ENCODE results near the gene ABI2. TPM values are rescaled to one million over a fixed set of nuclear protein-coding genes. Genes with fewer than 3 reads are reported as not detected.

Gene ABI2
- total and polyA plus RNA-seq, 4 donors = 11.7 to 68.1 (median 26.3) TPM

DNA sequence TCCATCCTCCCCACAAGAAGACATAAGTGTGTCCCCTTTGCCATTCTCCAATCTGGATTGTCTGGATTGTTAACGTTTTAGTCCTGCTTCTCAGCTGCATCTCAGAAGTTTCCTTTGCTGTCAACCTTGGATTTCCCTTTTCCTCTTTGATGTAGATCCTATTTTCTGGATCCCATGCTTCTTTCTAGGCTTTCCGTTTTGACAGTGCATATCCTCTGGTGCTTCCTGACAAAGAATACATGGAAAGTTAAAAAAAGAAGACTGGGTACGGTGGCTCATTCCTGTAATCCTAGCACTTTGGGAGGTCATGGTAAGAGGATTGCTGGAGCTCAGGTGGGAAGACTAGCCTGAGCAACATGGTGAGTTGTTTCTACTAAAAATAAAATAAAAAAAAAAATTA is 26.8 kb downstream of the ABI2 start:
- peaks cover 0 to 7% (median 4%) of the 10 kb centered on the region in 4 donors for H3K36me3 ChIP-seq (ENCODE audit: control insufficient read depth in 4 of 4, insufficient read depth in 4 of 4, low read length in 4 of 4)
- WGBS, 2 donors = 68 to 79% methylated on average over 3 of the region's 3 CpGs
- peaks cover 0 to 7% (median 0%) of the 10 kb centered on the region in 5 donors for H3K4me1 ChIP-seq (ENCODE audit: control insufficient read depth in 5 of 5, insufficient read depth in 5 of 5, low read length in 5 of 5)
- no peak overlapping the region for H3K9ac ChIP-seq (ENCODE audit: insufficient read depth in 1 of 2, low read length in 2 of 2)
- no peak overlapping the region for H3K4me3 ChIP-seq
- H3K27me3 ChIP-seq (ENCODE audit: control insufficient read depth in 3 of 3, insufficient read depth in 3 of 3, low read length in 2 of 3) = no peaks in the 10 kb centered on the region
- H3K27ac ChIP-seq (ENCODE audit: low read depth in 1 of 2, low read length in 1 of 2) = no peak overlapping the region
- TF ChIP-seq, protein P1, sequence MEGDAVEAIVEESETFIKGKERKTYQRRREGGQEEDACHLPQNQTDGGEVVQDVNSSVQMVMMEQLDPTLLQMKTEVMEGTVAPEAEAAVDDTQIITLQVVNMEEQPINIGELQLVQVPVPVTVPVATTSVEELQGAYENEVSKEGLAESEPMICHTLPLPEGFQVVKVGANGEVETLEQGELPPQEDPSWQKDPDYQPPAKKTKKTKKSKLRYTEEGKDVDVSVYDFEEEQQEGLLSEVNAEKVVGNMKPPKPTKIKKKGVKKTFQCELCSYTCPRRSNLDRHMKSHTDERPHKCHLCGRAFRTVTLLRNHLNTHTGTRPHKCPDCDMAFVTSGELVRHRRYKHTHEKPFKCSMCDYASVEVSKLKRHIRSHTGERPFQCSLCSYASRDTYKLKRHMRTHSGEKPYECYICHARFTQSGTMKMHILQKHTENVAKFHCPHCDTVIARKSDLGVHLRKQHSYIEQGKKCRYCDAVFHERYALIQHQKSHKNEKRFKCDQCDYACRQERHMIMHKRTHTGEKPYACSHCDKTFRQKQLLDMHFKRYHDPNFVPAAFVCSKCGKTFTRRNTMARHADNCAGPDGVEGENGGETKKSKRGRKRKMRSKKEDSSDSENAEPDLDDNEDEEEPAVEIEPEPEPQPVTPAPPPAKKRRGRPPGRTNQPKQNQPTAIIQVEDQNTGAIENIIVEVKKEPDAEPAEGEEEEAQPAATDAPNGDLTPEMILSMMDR (IDR thresholded peaks at IDR 0.05; ENCODE audit: control extremely low read depth, extremely low read depth) = no peak
- ATAC-seq (ENCODE audit: insufficient read depth, low FRiP score) (no peak), DNase-seq (no peak)
- no peaks in the 10 kb centered on the region for H3K9me3 ChIP-seq (ENCODE audit: control insufficient read depth in 4 of 4, insufficient read depth in 3 of 4, low read length in 3 of 4)

DNA sequence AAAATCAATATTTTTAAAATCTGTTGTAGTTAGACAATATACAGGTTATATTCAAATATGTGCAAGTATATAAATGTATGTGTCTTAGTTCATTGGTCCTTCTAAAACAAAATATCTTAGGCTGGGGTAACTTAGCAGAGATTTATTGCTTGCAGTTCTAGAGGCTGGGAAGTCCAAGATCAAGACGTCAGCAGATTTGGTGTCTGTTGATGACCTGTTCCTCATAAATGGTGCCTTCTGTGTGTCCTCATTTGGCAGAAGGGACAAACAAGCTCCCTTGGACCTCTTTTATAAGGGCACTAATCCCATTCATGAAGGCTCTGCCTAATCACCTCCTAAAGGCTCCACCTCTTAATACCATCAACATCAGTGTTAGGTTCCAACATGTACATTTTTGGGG is 31.3 kb downstream of the ABI2 start:
- peaks cover 0 to 6% (median 2%) of the 10 kb centered on the region in 4 donors for H3K36me3 ChIP-seq (ENCODE audit: control insufficient read depth in 4 of 4, insufficient read depth in 4 of 4, low read length in 4 of 4)
- 91 to 96% methylated on average over 1 of the region's 1 CpG for WGBS, 2 donors
- TF ChIP-seq, protein P1 (IDR thresholded peaks at IDR 0.05; ENCODE audit: control extremely low read depth, extremely low read depth) = no peak
- H3K27me3 ChIP-seq (ENCODE audit: control insufficient read depth in 3 of 3, insufficient read depth in 3 of 3, low read length in 2 of 3) = no peaks in the 10 kb centered on the region
- no peaks in the 10 kb centered on the region for H3K9me3 ChIP-seq (ENCODE audit: control insufficient read depth in 4 of 4, insufficient read depth in 3 of 4, low read length in 3 of 4)
- H3K27ac ChIP-seq (ENCODE audit: low read depth in 1 of 2, low read length in 1 of 2) = no peak overlapping the region
- H3K9ac ChIP-seq (ENCODE audit: insufficient read depth in 1 of 2, low read length in 2 of 2) = no peak overlapping the region
- H3K4me1 ChIP-seq (ENCODE audit: control insufficient read depth in 5 of 5, insufficient read depth in 5 of 5, low read length in 5 of 5) = peaks cover 0 to 16% (median 3%) of the 10 kb centered on the region in 5 donors
- no peak for ATAC-seq (ENCODE audit: insufficient read depth, low FRiP score)
- no peak overlapping the region for H3K4me3 ChIP-seq
- DNase-seq = no peak

DNA sequence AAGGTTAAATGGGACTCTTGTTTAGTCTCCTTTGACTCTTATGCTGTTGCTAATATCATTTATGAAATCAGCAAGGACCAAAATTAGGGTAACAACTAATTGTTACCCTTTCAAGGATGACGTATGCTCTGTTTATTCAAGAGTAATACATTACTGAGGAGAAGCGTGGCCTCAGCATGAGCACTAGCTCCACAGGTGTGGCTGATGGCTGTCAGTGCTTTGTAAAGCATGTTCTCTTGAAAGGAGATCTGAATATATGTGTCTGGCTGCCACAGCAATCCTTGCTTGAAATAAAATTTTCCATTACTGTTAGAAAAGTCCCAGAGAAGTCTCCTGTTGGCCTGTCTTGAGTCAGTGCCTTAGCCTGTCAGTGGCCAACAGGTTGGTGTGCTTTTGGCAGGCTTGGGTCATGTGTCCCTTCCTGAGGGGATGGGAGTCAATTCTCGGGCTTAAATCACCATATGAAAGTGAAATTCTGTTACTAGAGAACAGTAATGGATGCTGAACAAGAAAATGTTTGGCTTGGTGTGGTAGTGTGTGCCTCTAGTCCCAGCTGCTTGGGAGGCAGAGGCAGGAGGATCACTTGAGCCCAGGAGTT is 32.7 kb downstream of the ABI2 start:
- peak in 1 of 3 donors; percentile 21 for DNase-seq
- peak overlapping the region in 1 of 2 donors; percentile 28 for H3K27ac ChIP-seq (ENCODE audit: low read depth in 1 of 2, low read length in 1 of 2)
- H3K36me3 ChIP-seq (ENCODE audit: control insufficient read depth in 4 of 4, insufficient read depth in 4 of 4, low read length in 4 of 4) = peaks cover 0 to 4% (median 0%) of the 10 kb centered on the region in 4 donors
- H3K9ac ChIP-seq (ENCODE audit: insufficient read depth in 1 of 2, low read length in 2 of 2) = no peak overlapping the region
- no peak overlapping the region for H3K4me3 ChIP-seq
- WGBS, 2 donors = 66 to 82% methylated on average over 3 of the region's 3 CpGs
- TF ChIP-seq, protein P1 (IDR thresholded peaks at IDR 0.05; ENCODE audit: control extremely low read depth, extremely low read depth) = no peak
- peaks cover 0 to 14% (median 3%) of the 10 kb centered on the region in 5 donors for H3K4me1 ChIP-seq (ENCODE audit: control insufficient read depth in 5 of 5, insufficient read depth in 5 of 5, low read length in 5 of 5)
- no peaks in the 10 kb centered on the region for H3K9me3 ChIP-seq (ENCODE audit: control insufficient read depth in 4 of 4, insufficient read depth in 3 of 4, low read length in 3 of 4)
- no peaks in the 10 kb centered on the region for H3K27me3 ChIP-seq (ENCODE audit: control insufficient read depth in 3 of 3, insufficient read depth in 3 of 3, low read length in 2 of 3)
- ATAC-seq (ENCODE audit: insufficient read depth, low FRiP score) = no peak

DNA sequence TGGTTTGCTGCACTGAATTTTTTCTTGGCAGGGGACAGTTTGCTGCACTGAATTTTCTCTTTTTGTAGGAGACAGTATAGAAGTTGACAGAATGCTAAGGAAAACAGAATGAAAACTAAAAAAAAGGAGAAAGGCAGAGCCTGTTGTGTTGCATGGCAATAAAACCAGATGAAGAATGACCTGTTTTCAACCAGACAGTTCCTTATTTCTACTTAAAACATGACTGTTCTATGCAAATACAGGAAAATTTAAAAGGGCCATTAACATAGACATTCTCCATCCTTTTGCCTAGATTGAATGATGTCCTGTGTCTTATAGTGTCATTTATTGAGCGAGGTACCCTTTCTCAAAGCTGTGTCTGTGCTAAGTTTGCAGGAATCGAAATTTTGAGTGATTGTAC is 33.3 kb downstream of the ABI2 start:
- peak overlapping the region in 1 of 2 donors; percentile 28 for H3K27ac ChIP-seq (ENCODE audit: low read depth in 1 of 2, low read length in 1 of 2)

More for the DNA sequence above, 33.3 kb downstream of the ABI2 start:
- no peak overlapping the region for H3K4me3 ChIP-seq
- ATAC-seq (ENCODE audit: insufficient read depth, low FRiP score) (no peak), DNase-seq (no peak)
- TF ChIP-seq, protein P1 (IDR thresholded peaks at IDR 0.05; ENCODE audit: control extremely low read depth, extremely low read depth) = no peak
- H3K36me3 ChIP-seq (ENCODE audit: control insufficient read depth in 4 of 4, insufficient read depth in 4 of 4, low read length in 4 of 4) = peaks cover 0 to 4% (median 0%) of the 10 kb centered on the region in 4 donors
- H3K9me3 ChIP-seq (ENCODE audit: control insufficient read depth in 4 of 4, insufficient read depth in 3 of 4, low read length in 3 of 4) = no peaks in the 10 kb centered on the region
- peaks cover 0 to 14% (median 3%) of the 10 kb centered on the region in 5 donors for H3K4me1 ChIP-seq (ENCODE audit: control insufficient read depth in 5 of 5, insufficient read depth in 5 of 5, low read length in 5 of 5)
- WGBS, 2 donors = 61 to 68% methylated on average over 2 of the region's 2 CpGs
- H3K9ac ChIP-seq (ENCODE audit: insufficient read depth in 1 of 2, low read length in 2 of 2) = no peak overlapping the region
- no peaks in the 10 kb centered on the region for H3K27me3 ChIP-seq (ENCODE audit: control insufficient read depth in 3 of 3, insufficient read depth in 3 of 3, low read length in 2 of 3)
